Stimulated activated CD4-positive, alpha-beta T cell treated with anti-CD3 and anti-CD28 coated beads, Interleukin-2, amount 100 ng/mL, for 48 hours (primary cell): ENCODE data around the gene CHGA.

Experiments
- DNase-seq, 2 donors: peaks; one replicate each; pipeline ENCODE4 v3.0.0-alpha.2; 2020

Gene CHGA

DNA sequence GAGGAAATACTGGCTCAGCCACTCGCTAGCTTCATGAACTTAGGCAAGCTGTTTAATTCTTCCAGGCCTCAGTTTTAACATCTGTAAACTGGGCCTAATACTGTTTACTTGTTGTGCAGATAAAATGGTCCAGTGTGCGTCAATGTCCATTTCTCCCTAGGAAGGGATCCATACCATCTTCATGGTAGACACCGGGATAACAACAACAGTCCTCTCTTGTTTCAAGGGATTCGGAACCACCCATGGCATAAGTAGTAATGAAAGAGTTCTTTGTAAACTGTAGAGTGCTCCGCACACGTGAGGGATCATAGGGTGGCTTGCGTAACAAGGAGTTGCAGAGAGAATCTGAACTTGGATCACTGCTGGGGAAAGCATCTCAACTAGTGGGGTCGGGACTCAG lies 17.3 kb upstream of the CHGA start:
- no peak for DNase-seq

DNA sequence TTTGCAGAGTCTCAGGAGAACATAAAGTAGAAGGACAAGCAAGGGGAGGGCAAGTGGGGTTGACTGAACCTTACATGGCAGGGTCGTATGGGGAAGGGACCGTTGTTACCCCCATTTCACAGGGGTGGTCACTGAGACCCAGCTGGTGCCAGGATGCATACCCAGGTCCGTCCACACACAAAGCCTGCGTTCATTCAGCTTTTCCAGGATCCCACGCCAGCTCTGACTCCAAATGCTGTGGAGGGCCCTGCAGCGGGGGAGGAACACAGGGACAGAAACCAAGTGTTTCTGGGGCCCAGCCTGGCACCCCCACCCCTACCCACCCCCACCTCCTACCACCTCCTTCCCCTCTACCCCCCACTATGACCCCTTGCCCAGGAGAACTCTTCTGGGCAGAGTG lies 16.5 kb upstream of the CHGA start:
- no peak for DNase-seq

DNA sequence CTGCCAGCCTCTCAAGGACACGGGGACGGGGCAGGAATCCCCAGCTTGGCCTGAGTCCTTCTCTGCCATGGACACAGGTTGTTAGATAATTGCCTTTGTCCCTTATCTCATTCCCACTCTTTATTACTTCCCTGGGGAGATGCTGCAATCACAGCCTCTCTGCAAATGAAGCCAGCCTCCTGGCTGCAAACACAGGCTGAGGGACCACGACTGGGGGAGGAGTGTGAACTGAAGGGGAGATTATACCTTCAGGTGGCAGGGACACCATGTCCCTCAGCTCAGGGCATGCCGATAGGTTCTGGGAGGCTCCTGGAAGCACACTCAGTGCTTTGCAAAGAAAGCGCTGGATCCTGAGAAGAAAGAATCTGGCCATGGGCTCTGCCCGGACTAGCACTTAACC lies 16.1 kb upstream of the CHGA start:
- no peak for DNase-seq

DNA sequence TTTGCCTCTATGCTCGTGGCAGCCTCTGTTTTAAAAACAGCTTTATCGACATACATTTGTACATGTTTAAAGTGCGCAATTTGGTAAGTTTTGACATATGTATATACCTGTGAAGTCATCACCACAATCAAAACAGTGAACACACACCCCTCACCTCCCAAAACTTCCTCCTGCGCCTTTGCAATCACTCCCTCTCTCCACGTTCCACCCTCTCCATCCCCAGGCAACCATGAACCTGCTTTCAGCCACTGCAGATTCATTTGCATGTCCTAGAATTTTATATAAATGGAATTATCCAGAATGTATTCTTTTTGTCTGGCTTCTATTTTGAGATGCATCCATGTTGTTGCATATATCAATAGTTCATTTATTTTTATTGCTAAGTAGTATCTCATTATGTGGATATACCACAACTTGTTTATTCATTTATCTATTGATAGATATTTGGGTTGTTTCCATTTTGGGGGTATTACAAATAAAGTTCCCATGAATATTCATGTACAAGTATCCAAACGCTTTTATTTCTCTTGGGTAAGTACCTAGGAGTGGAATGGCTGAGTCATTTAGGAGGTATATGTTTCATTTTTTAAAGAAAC lies 15.5 kb upstream of the CHGA start:
- no peak for DNase-seq

DNA sequence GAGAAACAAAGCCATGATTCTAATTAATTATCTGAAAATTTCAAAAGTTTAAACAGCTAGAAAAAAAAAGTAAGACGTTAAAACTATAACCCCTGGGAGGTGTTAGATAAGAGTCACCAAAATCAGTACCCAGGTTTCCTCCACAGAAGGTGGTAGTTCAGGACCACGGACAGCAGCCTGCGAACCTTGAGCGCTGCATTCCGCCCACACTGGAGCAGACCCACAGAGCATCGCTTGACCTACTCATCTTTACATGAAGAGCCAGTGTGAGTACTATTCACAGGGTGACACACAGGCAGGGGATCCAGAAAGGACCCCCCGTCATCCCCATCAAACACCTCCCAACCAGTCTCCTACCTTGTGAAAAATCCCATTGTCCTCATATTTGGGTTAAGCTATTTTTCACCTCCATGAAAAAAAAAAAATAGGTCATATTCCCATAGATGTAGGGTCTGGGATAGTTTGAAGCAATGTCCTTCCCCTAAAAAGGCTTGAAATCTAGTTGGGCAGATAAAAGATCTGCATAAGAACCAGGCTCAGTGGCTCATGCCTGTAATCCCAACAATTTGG lies 8.8 kb upstream of the CHGA start:
- DNase-seq: peak; percentile 38 to 45

DNA sequence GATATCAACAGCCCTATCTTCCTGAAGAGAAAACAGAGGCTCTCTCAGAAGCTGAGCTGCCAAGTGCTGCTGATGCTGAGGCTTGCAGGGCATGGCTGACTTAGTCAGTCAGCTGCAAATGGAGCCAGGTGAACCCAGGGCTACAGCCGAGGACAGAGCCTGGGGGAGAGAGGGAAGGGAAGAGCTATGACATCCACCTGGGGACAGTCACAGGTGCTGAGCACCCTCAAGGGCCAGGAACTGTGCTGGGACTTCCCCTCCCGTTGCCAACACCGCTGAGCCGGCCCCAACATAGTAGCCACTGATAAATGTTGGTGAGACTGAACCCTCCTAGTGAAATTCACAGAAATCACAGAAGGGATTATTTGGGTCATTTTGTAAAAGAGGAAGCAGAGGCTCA lies 6.7 kb upstream of the CHGA start:
- no peak for DNase-seq

DNA sequence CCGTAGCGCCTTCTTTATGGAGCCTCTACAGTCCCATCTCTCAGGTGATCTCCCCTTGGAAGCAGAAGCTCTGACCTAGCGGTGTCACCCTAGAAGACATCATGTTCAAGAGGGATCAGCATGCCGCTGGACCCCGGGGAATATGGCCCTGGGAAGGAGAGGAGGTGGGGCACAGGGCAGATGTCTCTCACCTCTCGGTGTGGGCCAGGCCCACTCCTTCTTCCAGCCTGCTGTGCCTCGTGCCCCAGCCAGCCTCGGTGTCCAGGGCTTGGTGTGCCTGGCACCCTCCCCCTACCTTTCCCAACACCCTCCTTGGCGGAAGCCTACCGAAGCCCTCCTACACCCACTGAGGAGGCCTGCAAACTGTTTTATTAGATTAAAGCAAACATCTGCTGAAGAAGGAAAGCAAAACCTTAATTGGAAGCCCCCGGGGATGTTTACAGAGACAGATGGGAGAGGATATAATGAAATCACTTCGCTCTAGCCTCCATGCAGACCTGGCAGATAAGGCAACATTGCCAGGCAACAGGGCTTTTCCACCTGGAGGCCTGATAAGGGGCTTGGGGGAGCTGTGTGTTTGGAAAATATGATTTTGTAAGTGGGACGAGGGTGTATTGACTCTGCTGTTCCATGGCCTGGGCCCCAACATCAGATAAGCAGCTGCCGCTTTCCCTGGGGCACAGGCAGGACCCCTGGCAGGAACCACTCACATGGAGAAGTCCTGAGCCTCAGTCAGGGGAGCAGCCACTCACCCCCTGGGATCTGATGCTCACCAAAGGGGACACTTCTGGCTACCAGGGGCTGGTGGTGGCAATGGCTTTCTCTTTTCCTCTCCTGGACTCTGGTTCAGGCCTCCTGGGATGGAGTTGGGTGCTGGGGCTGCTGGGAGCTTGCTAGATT lies 5.7 kb upstream of the CHGA start:
- no peak for DNase-seq

DNA sequence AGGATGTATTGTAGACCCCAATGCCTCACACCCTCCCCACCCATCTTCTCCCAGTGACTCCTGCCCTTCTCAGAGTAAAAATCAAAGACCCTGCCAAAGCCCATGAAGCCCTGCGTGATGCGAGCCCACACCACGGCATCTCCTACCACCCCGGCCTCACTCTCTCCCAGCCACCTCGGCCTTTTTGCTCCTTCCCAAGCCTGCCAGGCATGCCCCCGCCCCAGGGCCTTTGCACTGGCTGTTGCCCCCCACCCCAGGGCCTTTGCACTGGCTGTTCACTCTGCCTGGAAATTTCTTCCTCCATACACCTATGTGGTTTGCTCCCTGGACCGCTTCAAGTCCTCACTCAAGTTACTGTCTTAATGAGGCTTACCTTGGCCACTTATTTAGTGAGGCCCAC lies 5.0 kb upstream of the CHGA start:
- DNase-seq: no peak

DNA sequence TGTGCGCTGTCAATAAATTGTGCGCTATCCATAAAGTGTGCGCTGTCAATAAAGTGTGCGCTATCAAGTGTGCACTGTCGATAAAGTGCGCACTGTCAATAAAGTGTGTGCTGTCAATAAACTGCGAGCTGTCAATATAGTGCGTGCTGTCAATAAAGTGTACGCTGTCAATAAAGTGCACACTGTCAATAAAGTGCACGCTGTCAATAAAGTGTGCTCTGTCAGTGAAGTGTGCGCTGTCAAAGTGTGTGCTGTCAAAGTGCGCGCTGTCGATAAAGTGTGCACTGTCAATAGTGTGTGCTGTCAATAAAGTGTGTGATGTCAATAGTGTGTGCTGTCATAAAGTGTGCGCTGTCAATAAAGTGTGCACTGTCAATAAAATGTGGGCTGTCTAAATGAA lies 2.9 kb upstream of the CHGA start:
- DNase-seq: no peak

DNA sequence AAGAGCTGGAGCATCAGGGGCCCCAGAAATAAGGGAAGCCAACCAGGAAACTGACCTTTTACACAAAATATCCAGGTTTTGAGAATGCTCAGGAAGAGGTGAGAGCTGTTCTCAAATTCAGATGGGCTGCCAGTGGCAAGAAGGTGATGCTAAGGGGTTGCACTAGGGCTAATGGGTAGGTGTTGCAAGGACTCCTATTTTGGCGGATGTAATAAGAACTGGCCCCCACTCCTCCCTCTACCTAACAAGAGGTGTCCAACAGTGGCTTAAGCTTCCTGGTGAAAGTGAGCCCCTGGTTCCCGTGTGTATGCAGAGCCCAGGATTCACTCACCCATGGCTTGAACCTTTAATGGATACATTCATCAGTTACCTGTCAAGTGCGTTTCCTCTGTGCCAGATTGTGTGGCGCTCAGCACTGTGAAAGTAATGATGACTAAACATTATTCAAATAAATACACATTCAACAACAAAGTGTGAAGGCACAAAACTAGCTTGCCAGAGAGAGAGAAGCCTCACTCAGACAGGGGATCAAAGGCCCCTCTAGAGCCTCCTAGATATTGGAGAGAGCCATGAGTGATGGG lies 705 bp upstream of the CHGA start:
- no peak for DNase-seq

DNA sequence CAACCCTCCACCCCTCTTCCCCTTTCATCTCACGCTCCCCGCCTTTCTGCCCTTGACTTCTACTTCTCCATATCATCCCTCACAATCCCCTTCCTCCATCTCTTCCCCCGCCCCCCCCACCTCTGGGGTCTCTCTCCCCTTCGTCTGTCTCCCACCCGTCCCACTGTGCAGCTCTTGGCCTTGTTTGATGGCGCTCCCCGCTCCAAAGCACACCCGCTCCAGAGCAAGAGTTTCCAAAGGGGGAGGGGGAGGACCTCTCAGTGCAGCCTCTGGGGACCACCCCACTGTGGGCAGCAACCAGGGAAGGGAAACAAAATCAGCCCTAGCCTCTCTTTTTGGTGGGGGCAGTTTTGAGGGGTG lies 774 bp downstream of the CHGA start:
- no peak for DNase-seq

DNA sequence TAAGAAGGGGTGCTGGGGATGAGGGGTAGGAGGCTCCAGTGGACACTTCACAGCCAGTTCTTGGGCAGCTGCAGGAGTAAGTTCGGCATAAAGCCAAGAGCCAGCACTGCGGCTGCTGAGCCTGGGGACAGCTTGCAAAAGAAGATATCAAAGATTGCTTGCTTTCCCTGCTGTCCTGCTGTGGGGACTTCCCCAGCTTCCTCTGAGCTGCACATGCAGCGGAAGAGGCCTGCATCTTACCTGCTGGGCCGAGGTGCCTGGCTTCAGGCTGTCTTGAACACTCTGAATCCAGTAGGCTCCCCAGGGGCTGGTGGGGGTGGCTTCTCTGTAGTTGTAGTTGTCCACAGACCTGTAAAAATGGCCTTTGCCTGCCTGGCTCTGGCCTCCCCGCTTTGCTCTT lies 1.3 kb downstream of the CHGA start:
- no peak for DNase-seq

DNA sequence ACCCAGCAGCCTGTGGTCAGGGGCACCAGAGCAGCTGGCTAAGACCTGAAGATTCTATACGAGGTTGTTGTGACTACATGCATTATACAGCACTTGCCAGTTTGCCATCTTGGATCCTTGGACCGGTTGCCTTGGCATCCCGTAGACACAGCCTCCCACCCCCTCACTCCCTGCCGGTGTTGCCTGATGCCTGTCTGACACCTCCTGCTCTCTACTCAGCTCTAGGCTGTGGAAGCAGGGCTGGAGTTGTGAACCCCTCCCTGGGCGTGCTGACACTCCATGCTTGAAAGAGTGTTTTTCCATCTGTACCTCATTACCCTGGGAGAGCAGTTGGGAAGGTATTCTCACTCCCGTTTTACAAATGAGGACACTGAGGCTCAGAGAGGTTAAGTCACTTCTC lies 2.5 kb downstream of the CHGA start:
- DNase-seq: no peak

DNA sequence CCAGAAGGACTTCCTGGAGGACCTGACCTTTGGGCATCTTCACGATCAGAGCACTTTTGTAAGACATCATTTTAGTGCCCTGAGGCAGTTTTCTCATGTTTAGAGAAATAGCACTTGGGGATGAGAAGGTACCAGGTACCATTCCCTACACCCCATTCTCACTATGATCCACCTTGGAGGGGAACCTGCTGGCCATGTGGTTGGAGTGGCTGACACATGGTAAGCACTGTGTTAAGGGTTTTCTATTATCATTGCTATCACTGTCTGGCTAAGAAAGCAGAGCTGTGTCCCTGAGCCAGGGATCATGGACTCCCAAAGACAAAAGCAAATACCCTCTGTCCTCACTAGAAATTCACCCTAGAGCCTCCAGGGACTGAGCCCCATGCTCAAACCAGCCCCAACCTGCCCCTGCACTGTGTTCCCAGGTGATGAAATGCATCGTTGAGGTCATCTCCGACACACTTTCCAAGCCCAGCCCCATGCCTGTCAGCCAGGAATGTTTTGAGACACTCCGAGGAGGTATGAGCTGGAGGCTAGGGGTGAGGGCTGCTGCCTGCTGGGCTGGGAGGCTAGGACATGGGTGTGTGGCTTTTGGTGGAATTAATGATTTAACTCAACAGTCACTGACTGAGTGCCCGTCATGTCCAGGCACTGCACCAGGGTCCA lies 3.4 kb downstream of the CHGA start:
- no peak for DNase-seq

DNA sequence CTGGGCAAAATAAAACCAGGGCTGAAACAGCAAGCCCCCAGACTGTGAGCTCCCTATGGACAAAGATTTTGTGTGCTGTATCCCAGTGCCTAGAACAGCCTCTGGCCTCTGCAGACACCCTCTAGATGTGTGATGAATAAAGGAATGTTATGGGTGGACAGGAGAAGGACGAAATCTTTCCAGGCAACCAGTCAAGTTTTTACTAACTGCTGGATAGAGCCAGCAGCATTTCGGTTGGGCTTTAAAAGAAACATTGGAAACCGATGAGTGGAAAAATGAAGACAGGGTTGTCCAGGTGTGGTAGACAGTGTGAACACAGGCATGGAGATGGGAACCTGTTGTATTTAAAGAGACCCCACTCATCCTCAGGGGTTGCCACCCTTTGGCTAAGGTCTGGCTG lies 4.0 kb downstream of the CHGA start:
- no peak for DNase-seq

DNA sequence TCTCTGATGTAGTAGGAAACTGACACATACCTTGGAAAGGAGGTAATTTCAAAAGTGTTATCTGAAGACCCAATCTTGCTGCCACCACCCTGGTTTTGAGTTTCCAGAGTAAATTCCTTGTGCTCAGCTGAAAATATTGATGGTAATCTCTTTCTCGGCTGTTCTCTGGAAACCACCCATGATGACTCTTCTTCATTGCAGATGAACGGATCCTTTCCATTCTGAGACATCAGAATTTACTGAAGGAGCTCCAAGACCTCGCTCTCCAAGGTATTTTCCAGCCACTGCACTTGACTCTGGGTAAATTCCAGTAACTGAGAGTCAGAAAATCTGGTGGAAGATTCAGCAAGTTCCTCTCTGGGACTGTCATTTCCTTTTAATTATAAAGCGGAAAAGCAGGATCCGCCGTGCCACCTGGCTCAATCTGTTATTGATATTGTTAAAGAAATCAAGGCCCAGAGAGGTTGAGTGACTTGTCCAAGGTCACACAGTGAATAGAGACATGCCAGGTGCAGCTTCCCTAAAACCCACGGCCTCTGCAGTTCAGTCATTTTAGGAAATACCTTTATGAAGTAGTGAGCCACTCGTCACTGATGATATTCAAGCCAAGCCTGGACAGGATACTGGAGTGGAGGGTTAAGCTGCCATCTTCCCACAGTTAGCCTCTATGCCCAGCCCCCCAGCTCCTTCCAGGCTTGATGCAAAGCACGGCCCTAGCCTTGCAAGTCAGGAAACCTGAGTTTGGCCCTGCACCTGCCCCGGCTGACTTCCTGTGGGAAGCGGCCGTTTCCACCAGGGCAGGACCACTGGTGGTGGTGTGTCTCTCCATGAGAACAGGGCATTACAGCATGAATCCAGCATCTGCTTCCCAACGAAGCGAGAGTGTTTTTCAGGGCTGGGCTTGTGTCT lies 4.7 kb downstream of the CHGA start:
- DNase-seq: no peak

DNA sequence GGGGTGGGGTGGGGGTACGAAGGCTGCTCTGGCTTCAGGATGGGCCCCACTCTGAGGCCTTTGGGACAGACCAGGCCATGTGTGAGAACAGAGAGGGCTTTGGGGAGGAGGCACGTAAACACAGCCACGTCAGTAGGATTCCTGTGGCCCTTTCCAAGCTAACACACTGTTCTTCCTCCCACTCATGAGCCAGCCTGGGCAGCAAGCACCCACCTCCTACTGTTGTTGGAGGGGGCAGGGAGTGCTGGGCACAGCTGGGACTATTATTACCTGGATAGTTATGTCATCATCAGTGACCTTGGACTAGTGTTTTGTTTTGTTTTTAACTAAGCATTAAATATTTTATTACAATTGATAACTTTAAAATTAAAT lies 5.3 kb downstream of the CHGA start:
- no peak for DNase-seq

DNA sequence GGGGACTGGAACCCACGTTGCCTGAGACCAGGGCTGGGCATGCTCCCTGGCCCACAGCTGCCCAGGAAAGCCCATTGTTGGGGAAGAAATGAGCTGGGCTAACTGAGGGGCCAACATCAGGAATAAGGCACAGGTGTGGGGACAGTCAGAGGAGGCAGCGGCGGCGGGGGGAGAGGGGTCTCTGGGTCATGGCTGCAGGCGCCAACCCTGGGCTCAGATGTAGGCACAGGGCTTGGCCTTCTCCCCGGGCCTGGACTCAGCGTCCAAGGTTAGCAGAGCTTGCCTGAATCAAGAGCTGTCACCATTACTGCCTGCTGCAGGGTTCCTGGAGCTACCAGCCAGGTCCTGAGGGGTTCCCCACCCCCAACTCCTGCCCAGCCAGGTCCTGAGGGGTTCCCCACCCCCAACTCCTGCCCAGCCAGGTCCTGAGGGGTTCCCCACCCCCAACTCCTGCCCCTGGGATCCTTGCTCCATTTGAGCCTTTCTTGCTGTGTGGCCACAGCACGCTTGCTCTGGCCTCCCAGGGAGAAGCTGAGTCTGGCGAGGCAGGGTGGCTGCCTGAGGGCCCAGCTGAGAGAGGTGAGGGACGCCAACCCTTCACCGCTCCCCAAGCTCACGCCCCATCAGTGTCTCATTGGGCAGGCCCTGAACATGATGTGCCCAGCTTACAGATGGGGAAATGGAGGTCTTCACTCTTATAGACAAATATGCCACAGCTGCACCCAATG lies 6.2 kb downstream of the CHGA start:
- DNase-seq: no peak

DNA sequence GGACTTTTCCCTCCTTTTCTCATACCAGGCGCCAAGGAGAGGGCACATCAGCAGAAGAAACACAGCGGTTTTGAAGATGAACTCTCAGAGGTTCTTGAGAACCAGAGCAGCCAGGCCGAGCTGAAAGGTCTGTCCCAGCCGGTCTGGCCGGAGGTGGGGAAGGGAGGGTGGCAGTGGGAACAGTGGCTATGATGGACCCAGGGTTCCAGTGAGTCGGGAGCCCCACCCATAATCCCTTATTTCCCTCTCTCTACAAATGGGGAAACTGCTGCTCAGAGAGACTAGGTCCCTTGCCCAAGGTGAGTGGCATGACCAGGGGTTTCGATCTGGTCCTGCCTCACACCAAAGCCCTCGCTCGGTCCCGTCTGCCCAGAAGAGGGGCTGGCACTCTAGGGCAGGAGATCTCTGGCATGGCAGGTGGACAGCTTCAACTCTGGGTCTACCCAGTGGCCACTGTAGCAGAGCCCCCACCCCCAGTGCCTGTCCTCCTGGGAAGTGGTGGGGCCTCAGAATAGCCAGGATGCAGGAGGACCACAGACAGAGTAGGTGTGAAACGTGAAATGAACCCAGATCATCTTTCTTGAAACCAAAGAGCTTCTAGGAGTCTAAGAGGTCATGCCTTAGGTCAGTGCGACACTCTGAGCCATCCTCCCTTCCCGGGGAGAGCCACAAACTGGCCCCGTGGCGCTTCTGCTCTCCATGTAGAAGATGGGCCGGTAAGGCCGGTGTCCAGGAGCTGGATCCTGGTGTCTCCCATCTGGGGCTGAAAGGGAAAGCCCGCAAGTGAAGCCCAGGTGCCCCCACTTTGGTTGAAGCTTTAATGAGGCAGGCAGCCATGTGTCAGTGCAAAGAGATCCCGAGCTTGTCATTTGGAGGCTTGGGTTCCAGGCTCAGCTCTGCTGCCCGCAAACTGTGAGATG lies 7.0 kb downstream of the CHGA start:
- DNase-seq: no peak

DNA sequence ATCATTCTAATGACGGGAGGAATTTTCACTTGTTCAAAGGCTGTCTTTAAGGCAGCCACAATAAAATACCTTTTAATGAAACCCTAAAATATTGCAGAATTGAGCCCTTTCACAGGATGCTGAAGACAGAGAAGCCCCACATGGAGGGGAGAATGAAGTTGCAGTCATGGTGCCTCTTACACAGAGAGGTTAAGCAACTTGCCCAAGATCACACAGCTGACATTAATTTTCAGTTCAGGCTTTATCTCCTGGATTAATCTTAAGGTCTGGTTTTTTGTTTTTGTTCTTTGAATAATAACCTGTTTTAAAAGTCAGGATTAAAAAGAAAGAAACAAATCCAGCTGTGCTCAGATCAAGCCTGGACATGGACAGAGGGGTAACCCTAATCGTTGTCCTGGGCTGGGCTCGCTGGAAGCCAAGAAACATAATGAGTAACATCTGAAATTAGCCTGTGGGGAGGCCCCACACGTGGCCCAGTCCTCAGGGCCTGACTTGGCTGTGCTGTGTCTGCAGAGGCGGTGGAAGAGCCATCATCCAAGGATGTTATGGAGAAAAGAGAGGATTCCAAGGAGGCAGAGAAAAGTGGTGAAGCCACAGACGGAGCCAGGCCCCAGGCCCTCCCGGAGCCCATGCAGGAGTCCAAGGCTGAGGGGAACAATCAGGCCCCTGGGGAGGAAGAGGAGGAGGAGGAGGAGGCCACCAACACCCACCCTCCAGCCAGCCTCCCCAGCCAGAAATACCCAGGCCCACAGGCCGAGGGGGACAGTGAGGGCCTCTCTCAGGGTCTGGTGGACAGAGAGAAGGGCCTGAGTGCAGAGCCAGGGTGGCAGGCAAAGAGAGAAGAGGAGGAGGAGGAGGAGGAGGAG lies 8.0 kb downstream of the CHGA start:
- no peak for DNase-seq
